Measurements from ENCODE around the gene HABP2.

The HABP2 gene

DNA sequence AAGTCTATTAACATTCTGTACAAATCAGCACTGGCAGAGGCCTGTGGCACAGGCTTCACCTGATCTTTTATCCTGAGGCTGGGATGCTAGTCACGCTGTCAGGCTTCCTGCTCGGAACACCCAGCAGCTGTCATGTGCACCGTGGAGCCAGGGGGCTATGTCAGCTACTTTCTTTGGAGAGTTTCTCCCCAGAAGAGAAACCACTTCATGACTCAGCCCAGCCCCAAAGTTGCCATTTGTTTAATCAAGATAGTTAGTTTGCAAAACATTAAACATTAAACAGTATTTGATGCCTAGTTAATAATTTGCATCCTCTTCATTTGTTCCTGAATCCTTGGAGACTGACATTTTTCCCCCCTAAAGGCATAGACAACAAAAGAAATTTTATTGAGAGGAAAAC, at the start of gene HABP2:
Gene HABP2 (plus strand): TSS at position 353 of the 400 bp plus-strand sequence. CDS start 69 bp downstream, outside the sequence.
- TF ChIP-seq, protein P1, sequence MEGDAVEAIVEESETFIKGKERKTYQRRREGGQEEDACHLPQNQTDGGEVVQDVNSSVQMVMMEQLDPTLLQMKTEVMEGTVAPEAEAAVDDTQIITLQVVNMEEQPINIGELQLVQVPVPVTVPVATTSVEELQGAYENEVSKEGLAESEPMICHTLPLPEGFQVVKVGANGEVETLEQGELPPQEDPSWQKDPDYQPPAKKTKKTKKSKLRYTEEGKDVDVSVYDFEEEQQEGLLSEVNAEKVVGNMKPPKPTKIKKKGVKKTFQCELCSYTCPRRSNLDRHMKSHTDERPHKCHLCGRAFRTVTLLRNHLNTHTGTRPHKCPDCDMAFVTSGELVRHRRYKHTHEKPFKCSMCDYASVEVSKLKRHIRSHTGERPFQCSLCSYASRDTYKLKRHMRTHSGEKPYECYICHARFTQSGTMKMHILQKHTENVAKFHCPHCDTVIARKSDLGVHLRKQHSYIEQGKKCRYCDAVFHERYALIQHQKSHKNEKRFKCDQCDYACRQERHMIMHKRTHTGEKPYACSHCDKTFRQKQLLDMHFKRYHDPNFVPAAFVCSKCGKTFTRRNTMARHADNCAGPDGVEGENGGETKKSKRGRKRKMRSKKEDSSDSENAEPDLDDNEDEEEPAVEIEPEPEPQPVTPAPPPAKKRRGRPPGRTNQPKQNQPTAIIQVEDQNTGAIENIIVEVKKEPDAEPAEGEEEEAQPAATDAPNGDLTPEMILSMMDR (IDR thresholded peaks at IDR 0.05; ENCODE audit: insufficient read depth, low read length, poor library complexity, severe bottlenecking), result no peak
- Histone ChIP-seq H3K4me3 (replicated peaks; ENCODE audit: low read depth, low read length) (no peak within 1 kb of the TSS), H3K36me3 (ENCODE audit: control insufficient read depth, insufficient read depth, low read length) (no peaks in the 10 kb centered on the region), H3K27me3 (replicated peaks; ENCODE audit: control insufficient read depth, insufficient read depth, low read length) (peaks cover 1% of the 10 kb centered on the region; the same call in 1 of the 2 replicates)
- no peak for DNase-seq (ENCODE audit: extremely low read depth, insufficient read length)

DNA sequence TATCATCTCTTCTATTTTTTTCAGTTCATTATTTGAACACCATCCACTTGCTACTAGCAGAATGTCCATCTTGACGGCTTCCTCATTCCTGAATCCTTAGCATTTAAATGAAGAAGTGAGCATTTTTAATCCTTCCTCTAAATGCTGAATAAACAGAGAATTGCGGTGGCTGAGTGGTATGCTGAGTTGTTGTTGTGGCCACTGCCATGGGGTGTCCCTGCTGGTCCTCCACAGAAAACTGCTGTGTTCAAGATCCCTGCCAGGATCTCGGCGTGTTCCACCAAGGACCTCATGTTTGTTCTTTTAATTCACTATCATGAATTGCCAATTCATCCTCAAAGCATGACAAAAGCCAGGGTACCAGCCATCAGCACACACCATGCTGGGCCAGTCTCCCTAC, 48.9 kb upstream of the HABP2 start:
- Histone ChIP-seq H3K36me3 (ENCODE audit: control insufficient read depth, insufficient read depth, low read length) (no peaks in the 10 kb centered on the region), H3K4me3 (replicated peaks; ENCODE audit: low read depth, low read length) (no peak overlapping the region), H3K27me3 (replicated peaks; ENCODE audit: control insufficient read depth, insufficient read depth, low read length) (no peaks in the 10 kb centered on the region)
- TF ChIP-seq, protein P1 (IDR thresholded peaks at IDR 0.05; ENCODE audit: insufficient read depth, low read length, poor library complexity, severe bottlenecking), result no peak
- DNase-seq (ENCODE audit: extremely low read depth, insufficient read length), result no peak

DNA sequence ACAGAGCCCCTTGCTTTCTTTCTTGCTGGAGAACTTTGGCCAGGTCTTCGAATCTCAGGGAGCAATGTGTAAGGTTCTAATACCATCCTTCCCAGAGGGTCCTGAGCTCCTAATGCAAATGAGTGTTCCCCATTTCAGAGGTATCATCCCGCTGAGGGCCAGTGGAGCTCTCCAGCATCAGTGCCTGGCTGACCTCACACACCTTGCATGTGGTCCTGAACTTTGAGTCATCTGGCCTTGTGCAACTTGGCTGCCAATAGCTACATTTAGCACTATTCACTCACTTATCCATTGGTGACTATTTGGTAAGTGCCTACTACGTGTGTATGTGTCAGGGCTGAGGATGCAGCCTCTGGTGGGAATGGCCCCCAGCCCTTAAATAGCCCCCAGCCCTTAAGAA, 48.4 kb upstream of the HABP2 start:
- TF ChIP-seq, protein P1 (IDR thresholded peaks at IDR 0.05; ENCODE audit: insufficient read depth, low read length, poor library complexity, severe bottlenecking), result no peak

DNA sequence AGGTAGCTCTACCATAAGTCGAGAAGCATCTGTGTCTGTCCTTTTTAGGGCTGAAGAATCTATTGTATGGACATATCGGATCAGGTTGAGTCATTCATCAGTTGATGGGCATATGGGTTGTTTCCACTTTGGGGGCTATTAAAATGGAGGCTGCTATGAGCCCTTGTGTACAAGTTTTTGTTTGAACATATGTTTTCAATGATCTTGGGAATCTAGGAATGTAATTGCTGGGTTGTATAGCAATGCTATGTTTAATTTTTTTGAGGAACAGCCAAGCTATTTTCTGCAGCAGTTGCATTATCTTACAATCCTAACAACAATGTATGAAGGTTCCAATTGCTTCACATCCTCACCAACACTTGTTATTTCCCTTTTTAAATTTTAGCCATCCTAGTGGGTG, 46.4 kb upstream of the HABP2 start:
- Histone ChIP-seq H3K4me3 (replicated peaks; ENCODE audit: low read depth, low read length) (no peak overlapping the region), H3K27me3 (replicated peaks; ENCODE audit: control insufficient read depth, insufficient read depth, low read length) (no peaks in the 10 kb centered on the region), H3K36me3 (ENCODE audit: control insufficient read depth, insufficient read depth, low read length) (no peaks in the 10 kb centered on the region)
- DNase-seq (ENCODE audit: extremely low read depth, insufficient read length), result no peak
- TF ChIP-seq, protein P1 (IDR thresholded peaks at IDR 0.05; ENCODE audit: insufficient read depth, low read length, poor library complexity, severe bottlenecking), result no peak

More for the DNA sequence above, 48.4 kb upstream of the HABP2 start:
- no peak overlapping the region for H3K4me3 ChIP-seq (replicated peaks; ENCODE audit: low read depth, low read length)
- no peaks in the 10 kb centered on the region for H3K36me3 ChIP-seq (ENCODE audit: control insufficient read depth, insufficient read depth, low read length)
- DNase-seq (ENCODE audit: extremely low read depth, insufficient read length), result no peak
- H3K27me3 ChIP-seq (replicated peaks; ENCODE audit: control insufficient read depth, insufficient read depth, low read length), result no peaks in the 10 kb centered on the region

DNA sequence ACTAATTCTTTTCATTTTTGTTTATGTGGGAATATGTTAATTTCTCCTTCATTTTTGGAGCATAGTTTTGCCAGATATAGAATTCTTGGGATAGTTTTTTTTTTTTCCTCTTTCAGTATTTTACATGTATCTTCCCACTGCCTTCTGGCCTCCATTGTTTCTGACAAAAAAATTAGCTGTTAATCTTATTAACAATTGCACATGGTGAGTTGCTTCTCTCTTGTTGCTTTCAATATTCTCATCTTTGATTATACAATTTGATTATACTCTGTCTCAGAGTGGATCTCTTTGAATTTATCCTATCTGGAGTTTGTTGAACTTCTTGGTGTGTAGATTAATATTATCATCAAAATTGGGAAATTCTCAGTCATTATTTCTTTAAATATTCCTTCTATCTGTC, 41.4 kb upstream of the HABP2 start:
- Histone ChIP-seq H3K36me3 (ENCODE audit: control insufficient read depth, insufficient read depth, low read length) (no peaks in the 10 kb centered on the region), H3K27me3 (replicated peaks; ENCODE audit: control insufficient read depth, insufficient read depth, low read length) (no peaks in the 10 kb centered on the region), H3K4me3 (replicated peaks; ENCODE audit: low read depth, low read length) (no peak overlapping the region)
- DNase-seq (ENCODE audit: extremely low read depth, insufficient read length), result no peak
- TF ChIP-seq, protein P1 (IDR thresholded peaks at IDR 0.05; ENCODE audit: insufficient read depth, low read length, poor library complexity, severe bottlenecking), result no peak

DNA sequence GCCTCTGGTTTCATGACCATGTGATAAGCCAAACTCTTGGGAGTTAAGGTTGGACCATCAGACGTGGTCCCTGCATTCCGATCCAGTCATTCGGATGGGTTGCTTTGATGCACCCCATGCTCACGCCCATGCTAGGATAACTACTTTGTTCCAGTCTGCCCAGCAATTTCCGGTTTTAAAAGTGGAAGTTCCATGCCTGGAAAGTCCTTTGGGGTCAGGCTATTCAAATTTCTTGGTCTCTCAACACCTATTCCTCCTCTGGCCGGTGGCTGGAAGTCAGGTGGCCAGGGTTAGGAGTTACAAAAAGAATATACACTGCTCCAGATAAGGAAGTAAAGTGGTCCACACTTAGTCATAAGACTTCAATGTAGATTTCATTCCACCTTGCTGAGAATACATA, 37.7 kb upstream of the HABP2 start:
- TF ChIP-seq, protein P1 (IDR thresholded peaks at IDR 0.05; ENCODE audit: insufficient read depth, low read length, poor library complexity, severe bottlenecking), result no peak
- Histone ChIP-seq H3K36me3 (ENCODE audit: control insufficient read depth, insufficient read depth, low read length) (no peaks in the 10 kb centered on the region), H3K27me3 (replicated peaks; ENCODE audit: control insufficient read depth, insufficient read depth, low read length) (no peaks in the 10 kb centered on the region), H3K4me3 (replicated peaks; ENCODE audit: low read depth, low read length) (no peak overlapping the region)
- DNase-seq (ENCODE audit: extremely low read depth, insufficient read length), result no peak

Data from GM06990 (cell line).